ENCODE results near the gene IQGAP3.

DNA sequence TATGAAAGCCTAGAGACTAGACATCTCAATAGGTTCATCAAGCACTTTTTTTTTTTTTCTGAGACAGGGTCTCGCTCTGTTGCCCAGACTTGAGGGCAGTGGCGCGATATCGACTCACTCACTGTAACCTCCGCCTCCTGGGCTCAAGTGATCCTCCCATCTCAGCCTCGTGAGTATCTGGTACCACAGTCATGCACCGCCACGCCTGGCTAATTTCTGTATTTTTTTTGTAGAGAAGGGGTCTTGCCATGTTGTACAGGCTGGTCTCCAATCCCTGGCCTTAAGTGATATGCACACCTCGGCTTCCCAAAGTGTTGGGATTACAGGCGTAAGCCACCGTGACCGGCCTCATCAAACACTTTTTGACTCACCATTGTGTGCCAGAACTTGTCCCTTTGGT, 29.5 kb upstream of the IQGAP3 start:
- TF ChIP-seq CTCF (IDR thresholded peaks at IDR 0.05) (no peak), POLR2AphosphoS5 (IDR thresholded peaks at IDR 0.05; ENCODE audit: low read depth, low read length) (no peak)
- TF ChIP-seq, protein P1, sequence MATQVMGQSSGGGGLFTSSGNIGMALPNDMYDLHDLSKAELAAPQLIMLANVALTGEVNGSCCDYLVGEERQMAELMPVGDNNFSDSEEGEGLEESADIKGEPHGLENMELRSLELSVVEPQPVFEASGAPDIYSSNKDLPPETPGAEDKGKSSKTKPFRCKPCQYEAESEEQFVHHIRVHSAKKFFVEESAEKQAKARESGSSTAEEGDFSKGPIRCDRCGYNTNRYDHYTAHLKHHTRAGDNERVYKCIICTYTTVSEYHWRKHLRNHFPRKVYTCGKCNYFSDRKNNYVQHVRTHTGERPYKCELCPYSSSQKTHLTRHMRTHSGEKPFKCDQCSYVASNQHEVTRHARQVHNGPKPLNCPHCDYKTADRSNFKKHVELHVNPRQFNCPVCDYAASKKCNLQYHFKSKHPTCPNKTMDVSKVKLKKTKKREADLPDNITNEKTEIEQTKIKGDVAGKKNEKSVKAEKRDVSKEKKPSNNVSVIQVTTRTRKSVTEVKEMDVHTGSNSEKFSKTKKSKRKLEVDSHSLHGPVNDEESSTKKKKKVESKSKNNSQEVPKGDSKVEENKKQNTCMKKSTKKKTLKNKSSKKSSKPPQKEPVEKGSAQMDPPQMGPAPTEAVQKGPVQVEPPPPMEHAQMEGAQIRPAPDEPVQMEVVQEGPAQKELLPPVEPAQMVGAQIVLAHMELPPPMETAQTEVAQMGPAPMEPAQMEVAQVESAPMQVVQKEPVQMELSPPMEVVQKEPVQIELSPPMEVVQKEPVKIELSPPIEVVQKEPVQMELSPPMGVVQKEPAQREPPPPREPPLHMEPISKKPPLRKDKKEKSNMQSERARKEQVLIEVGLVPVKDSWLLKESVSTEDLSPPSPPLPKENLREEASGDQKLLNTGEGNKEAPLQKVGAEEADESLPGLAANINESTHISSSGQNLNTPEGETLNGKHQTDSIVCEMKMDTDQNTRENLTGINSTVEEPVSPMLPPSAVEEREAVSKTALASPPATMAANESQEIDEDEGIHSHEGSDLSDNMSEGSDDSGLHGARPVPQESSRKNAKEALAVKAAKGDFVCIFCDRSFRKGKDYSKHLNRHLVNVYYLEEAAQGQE (IDR thresholded peaks at IDR 0.05; ENCODE audit: insufficient read depth in 1 of 2, low read depth in 2 of 2, low read length in 1 of 2): no peak
